ENCODE data around the gene MTA3.
"Not testable (repeated sequence)": the region's sequence is repeated elsewhere in the genome, so short reads cannot be mapped to it uniquely, and the experiment has no call there.

The MTA3 gene

DNA sequence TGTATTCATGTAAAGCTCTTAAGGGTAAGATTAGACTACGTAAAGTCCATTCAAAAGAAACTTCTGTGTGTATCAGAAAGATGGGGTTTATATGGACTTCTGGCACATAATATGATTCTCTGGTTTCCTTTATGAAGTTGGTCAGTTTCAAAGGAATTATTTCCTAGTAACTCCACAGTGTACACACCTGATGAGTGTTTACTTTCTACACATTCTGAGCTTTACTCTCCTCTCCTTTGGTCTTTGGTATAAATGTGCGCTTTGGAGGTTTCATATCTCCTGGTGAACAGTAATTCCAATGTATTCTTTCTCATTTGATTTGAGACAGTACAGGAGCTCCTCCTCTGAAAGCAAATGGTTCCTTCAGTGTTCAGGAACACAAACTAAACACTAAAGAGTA is 107.4 kb downstream of the MTA3 start:
- no peak for DNase-seq

DNA sequence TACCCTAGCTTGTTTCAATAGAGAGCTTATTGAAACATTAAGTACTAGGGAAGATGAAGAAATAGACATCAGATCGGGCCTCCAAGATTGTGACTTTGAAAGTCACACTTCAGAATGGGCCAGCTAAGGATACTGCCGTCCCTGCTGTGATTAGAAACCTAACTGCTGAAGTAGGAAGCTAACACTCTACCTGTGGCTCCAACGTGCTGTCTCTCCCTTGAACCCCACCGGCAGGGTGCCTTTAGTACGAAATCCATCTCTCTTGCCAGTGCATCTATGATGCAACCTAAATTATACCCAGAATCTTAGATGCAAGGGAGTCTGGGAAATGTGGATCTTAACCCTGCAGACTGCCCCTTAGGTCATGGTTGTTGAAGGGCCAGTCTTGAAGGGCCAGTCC is 116.9 kb downstream of the MTA3 start:
- DNase-seq = no peak

DNA sequence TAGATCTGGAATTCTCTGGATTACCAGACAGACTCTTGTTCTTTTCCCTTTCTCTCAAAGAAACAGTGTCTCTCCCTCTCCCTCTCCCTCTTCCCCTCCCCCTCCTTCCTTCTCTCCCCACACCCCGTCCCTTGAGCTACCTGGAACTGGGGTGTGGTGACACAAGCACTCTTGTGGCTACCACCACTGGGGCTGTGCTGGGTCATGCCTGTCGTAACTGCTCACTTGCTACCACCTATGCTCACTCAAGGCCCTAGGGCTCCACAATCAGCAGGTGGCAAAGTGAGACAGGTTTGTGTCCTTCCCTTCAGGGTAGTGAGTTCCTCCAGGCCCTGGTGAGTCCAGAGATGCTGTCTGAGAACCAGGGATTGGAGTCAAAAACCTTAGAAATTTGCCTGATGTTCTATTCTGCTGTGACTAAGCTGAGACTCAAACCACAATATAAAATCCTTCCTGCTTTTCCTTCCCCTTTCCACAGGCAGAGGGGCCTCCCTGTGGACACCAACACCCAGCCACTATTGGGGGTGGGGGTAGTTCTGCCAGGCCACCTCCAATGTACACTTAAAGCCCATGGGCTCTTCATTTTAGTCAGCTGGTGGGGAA is 124.7 kb downstream of the MTA3 start:
- no peak for DNase-seq

DNA sequence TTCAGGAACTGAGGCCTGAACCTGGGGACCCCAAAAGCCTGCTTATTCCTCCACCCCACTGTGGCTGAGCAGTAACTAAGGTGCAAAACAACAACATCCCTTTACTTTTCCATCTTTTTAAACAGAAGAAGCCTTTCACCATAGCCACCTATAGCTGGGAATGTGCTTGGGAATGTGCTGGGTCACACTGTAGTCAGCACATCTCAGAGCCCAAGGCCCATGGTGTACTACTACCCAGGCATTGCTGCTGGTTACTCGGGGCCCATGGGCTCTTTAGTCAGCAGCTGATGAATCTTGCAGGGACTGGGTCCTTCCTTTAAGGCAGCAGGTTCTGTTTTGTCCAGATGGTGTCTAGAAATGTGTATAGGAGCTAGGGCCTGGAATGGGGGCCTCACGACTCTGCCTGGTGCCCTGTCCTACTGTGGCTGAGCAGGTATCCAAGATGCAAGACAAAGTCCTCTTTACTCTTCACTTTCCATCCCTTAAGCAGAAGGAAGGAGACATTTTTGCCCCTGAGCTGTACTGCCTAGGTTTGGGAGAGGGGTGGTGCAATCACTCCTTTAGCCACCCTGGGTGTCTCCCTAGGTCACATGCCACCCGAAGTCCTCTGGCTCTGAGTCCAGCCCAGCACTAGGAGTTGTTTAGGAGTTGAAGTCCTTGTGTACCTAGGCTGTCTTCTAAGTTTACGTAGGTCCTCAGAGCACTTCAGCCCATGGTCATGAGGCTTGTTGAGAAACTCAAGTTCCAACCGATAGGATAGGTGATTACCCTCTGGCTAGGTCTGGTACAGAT is 125.5 kb downstream of the MTA3 start:
- no peak for DNase-seq

DNA sequence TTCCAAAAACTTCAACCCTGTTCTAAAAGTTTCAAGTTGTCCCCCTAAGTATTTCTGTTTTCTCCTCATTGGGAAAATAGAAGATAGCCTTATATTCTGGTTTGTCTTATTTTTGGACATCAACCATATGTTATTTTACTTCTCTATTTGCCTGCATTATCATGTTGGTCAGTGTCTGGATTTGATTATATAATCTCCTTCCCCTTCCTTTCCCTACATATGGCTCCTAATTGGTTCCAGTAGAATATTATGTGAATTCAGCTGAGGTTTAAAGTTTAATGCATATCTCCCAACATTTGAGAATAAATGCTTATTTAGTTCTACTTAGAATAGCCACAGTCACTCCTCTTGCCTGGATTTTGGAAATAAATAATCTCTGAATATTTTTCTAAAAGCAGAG is 128.6 kb downstream of the MTA3 start:
- DNase-seq = no peak

DNA sequence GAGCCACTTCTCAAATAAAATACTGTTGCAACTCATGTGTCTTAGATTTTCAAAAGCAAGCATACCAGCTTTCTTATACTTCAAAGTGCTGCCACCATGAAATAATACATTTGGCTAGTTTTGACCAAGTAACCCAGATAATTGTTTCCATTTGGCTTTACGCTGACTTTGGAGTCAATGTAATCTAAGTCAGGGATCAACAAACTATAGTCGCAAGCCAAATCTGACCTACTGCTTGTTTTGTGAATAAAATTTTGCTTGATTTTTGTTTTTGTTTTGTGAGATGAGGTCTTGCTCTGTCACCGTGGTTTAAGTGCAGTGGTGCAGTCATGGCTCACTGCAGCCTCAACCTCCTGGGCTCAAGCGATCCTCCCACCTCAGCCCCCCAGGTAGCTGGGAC is 130.5 kb downstream of the MTA3 start:
- DNase-seq = no peak

DNA sequence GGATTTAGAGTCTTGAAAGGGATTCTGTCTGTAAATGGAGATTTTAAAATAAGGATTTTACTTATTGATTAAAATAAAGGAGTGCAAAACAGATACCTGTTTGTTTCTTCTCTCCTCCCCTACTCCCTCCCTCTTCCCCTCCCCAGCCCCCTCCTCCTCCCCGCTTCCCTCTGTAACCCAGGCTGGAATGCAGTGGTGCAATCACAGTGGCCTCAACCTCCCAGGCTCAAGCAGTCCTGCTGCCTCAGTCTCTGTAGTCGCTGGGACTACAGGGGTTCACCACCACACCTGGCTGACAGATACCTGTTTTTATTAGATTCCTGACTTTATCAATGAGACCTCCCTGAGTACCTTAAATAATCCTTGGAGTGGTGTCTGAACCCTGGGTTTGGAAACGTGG is 138.4 kb downstream of the MTA3 start:
- no peak for DNase-seq

DNA sequence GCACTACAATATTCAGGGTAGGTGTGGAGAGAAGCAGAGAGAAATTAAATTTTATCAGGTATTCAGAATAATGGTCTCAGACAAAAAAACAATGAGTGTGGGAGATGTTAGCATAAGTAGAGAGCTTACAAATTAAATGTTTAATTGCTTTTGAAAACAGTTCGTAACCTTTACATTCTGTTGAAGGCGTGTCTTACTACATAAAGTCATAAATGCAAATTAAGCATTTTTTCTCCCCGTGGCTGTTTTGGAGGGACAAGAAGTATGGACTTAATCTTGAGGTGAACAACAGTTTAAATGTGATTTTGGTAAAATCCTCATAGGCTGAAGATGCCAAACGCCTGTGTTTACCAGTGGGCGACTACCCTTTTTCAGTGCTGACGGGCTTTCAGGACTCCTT is 139.7 kb downstream of the MTA3 start:
- DNase-seq = no peak

DNA sequence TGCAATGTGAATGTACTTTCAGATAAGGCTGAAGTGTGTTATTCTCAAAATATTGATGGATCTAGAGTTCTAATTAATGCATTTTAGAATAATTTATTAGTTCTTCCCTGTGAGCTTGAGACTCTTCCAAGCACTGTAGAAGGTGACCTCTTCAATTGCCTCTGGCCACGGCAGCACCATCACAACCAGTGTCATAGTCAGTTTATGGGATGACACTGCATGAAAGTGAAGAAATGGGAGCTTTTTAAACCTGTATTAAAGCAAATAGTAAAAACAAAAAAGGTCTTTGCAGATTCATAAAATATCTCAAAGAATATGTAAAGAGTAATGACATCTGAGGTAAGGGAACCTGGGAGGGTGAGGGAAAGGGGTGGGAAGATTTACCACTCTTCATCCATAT is 143.5 kb downstream of the MTA3 start:
- DNase-seq = no peak

DNA sequence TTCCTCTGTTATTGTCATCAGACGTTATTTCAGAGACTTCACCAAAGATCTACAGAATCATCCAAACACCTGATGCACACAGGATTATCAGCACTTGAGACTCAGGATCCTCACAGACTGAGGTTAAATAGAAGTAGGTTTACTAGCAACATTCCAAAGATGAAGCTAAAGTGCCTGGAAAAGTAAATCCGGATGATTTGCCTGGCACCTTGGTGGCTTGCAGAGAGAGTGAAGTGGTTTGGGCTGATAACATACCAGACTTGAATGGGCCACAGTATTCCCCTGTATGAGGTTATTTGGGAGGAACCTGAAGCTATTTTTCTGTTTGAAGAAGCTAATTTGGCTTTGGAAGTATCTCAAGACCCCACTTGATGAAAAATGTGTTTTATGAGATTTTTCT is 144.5 kb downstream of the MTA3 start:
- no peak for DNase-seq

DNA sequence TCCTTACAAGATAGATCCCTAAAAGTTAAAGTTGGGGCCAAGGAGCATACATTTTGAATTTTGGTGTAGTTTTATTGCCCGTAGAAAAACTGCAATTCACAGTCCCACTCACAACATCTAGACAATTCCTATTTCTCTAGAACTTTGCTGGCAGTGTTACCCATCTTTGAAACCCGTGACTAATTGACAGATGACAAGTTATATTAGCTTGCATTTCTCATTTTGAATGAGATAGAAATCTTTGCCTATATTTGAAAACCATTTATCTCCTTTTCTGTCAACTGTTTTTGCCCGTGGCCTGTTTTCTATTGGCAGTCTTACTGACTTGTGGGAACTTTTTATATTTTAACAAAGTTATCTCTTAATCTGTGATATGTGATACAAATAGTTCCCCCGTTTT is 145.5 kb downstream of the MTA3 start:
- DNase-seq = no peak

DNA sequence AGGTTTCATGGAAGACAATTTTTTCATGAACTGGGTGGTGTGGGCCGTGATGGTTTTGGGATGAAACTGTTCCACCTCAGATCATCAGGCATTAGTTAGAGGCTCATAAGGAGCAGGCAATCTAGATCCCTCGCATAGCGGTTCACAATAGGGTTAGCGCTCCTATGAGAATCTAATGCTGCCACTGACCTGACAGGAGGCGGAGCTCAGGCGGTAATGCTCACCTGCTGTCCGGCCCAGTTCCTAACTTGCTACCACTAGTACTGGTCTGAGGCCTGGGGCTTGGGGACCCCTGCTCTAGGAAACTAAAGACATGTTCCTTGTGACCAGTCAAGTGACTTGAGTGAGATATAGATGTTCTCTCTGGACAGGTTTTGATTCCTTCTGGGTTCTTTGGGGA is 146.3 kb downstream of the MTA3 start:
- DNase-seq = no peak

DNA sequence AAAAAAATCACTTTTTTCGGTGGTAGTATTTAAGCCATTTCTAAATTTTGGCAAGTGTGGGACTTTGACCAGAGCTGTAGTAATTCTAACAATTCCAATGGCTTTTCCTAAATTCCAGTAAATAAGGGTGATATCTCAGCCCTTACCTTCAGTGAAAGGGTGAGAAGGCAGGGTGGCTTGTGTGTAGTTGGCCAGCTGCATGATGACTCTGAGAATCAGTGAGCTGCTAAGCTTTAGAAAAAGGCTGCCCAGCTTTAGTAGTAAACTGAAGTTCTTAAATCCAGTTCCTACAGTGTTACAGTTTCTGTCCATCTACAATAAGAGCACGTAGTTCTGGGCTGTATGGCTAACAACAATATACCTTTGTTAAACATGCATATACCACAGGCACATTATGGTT is 153.5 kb downstream of the MTA3 start:
- no peak for DNase-seq

DNA sequence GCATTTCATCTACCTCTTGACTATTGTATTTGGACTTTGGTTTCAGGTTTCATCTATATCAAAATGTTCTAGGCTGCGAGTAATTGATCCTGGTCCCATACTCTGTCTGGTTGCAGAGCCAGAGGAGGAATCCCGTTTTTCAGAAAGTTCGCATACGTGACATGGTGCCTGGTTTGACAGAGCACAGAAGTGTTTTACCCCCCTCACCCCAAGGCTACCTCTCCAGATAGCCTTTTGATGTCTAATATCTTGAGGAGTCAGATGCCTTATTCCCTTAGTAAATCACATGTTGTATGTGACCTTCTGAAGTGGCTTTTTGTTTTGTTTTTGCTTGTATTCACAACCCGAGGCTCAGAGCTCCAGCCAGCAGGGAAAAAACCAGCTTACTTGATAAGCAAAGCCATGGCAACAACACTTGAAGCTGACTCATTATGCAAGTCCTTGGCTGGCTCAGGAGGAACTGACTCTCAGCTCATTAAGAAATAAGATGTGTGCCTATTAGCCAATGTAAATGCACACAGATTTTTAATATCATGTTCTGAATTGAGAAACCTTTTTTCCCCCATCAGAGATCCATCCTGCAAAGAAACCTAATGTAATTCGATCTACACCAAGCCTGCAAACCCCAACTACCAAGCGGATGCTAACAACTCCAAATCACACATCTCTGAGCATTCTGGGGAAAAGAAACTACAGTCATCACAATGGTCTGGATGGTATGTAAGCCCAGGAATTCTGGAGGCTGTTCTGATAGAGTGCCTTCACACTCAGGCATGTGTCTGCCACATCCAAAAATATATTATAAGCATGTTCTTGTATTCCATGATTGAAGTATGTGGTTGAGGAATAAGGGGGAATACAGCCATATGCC is 154.1 kb downstream of the MTA3 start:
- DNase-seq = no peak

DNA sequence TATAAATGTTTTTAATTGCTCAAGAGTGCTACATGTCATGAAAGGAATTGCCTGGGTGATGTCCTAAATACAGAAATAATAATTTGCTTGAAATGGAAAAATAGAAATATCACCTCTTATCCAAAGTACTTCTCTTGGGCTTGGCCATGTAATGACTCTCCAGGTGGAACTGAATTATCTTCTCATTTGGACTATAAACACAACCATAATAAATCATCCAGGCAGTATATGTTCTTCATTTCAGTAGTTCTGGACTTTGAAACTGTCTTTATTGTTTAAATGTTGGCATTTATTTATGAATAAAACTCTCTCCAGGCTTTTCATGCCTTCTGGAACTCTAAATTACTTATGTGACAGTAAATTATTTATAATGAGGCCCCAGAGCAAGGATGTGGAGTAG is 155.0 kb downstream of the MTA3 start:
- DNase-seq = no peak

DNA sequence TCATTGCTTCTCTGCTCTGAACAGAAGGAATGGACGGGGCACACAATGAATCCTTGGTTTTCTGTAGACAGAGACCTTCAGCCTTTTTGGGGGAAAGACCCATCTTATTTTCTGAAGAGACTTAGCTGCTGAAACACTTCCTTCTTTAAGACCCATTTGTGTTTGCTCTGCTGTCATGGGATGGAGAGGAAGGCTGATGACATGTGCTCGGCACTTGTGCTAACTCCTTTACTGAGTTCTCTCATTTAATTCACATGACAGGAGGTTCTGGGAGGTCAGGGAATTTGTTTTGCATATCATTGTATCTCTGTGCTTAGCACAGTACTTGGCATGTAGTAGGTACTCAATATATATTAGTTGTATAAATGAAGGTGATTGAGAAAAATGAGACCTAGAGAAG is 156.5 kb downstream of the MTA3 start:
- DNase-seq = no peak

DNA sequence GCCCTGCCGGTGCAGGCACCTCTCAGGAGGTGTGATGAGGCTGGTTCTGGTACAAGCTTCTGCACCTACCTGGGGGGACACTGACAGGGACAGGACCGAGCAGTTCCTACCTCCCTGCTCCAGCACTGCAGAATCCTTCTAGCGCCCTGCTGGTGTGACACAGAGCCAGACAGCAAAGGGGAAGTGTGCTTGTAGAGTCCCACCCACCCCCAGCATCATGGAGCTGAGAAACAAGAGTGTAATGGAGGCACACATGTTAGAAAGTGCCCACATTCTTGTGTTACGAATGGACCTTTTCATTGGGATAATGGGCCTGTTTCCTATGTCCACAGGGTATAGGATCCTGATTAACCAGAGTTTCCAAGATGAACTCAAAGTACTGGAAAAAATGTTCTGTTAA is 157.2 kb downstream of the MTA3 start:
- no peak for DNase-seq

DNA sequence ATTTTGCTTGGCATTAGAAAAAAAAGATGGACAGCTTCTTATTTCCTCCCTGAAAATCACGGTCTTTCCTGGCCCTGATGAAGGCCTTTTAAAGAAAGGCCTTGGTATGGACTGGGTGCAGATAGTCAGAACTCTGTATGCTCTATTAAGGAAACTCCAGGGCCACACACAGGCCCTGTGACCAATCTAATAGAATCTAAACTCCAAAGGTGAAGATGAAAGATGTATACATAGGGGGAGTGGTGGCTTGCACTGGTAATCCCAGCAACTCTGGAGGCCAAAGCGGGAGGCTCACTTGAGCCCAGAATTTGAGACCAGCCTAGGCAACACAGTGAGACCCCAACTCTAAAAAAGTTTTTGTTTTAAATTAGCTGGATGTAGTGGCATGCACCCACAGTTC is 158.2 kb downstream of the MTA3 start:
- no peak for DNase-seq

DNA sequence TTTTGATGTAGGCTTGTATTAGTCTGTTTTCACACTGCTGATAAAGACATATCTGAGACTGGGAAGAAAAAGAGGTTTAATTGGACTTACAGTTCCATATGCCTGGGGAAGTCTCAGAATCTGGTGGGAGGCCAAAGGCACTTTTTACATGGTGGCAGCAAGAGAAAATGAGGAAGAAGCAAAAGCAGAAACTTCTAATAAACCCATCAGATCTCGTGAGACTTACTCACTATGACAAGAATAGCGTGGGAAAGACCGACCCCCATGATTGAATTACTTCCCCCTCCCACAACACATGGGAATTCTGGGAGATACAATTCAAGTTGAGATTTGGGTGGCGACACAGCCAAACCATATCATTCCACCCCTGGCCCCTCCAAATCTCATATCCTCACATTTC is 162.9 kb downstream of the MTA3 start:
- DNase-seq = not testable (repeated sequence)

DNA sequence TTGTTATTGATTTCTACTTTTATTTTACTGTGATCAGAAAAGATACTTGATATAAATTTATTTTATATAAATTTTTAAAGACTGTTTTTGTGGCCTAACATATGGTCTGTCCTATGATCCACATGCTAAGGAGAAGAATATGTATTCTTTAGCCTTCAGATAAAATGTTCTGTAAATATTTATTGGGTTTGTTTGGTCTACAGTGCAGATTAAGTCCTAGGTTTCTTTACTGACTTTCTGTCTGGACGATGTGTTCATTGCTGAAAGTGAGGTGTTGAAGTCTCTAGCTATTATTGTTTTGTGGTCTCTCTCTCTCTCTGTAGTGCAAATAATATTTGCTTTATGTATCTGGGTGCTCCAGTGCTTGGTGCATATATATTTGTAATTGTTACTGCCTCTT is 165.4 kb downstream of the MTA3 start:
- no peak for DNase-seq

DNA sequence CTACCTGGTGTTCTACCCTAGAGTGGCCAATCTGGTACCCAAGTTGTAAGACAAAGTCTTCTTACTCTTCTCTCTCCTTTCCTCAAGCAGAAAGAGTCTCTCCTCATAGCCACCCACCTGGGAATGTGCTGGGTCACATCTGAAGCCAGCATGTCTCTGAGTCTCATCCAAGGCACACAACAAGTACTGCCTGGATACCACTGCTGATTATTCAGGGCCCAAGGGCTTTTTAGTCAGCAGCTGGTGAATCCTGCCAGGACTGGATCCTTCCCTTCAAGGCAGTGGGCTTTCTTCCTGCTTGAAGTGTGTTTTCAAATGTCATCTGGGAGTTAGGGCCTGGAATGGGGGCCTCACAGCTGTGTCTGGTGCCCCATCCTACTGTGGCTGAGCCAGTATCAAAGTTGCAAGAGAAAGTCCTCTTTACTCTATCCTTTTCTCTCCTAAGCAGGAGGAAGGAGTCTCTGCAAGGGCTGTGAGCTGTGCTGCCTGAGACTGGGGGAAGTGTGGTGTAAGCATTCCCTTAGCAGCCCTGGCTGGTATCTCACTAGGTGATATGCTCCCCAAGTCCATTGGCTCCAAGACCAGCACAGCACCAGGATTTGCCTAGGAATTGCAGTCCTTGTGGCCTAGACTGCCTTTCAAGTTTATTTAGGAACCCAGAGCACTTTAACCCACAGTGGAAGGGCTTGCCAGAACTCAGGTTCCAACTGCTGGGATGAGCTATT is 168.3 kb downstream of the MTA3 start:
- no peak for DNase-seq

DNA sequence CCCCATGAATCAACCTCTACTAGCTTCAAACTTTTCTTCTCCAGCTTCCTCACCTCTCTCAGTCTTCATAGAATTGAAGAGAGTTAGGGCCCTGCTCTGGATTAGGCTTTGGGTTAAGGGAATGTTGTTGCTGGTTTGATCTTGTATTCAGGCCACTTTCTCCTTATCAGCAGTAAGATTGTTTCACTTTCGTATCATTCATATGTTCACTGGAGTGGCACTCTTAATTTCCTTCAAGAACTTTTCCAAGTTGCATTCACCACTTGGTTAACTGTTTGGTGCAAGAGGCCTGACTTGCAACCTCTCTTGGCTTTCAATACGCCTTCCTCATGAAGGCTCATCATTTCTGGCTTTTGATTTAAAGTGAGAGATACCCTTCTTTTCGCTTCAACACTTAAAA is 172.7 kb downstream of the MTA3 start:
- no peak for DNase-seq
